Measurements from ENCODE around the gene BICD1.
"Not testable (repeated sequence)": the region's sequence is repeated elsewhere in the genome, so short reads cannot be mapped to it uniquely, and the experiment has no call there.

BICD1 gene

GRCh38 chr12:32248441-32249140, 141.9 kb downstream of the BICD1 start:
- DNase-seq (ENCODE audit: low read depth): no peak

- DNase-seq (ENCODE audit: low read depth): no peak
These were observed 143.1 kb downstream of the BICD1 start for GRCh38 chr12:32249777-32250176.

GRCh38 chr12:32252199-32253073, 145.8 kb downstream of the BICD1 start:
- DNase-seq (ENCODE audit: low read depth): no peak

- DNase-seq (ENCODE audit: low read depth): no peak
These were observed 146.6 kb downstream of the BICD1 start for GRCh38 chr12:32253154-32253790.

- DNase-seq (ENCODE audit: low read depth): no peak
These were observed 147.8 kb downstream of the BICD1 start for GRCh38 chr12:32254260-32254956.

- no peak for DNase-seq (ENCODE audit: low read depth)
These were observed 148.9 kb downstream of the BICD1 start for GRCh38 chr12:32255588-32255987.

GRCh38 chr12:32257695-32258496, 151.2 kb downstream of the BICD1 start:
- DNase-seq (ENCODE audit: low read depth): no peak

GRCh38 chr12:32260696-32261095, 154.0 kb downstream of the BICD1 start:
- no peak for DNase-seq (ENCODE audit: low read depth)

- DNase-seq (ENCODE audit: low read depth): no peak
These were observed 155.0 kb downstream of the BICD1 start for GRCh38 chr12:32261638-32262037.

GRCh38 chr12:32264961-32265360, 158.3 kb downstream of the BICD1 start:
- DNase-seq (ENCODE audit: low read depth): peak; percentile 18

GRCh38 chr12:32265456-32265855, 158.8 kb downstream of the BICD1 start:
- no peak for DNase-seq (ENCODE audit: low read depth)

GRCh38 chr12:32265951-32266350, 159.3 kb downstream of the BICD1 start:
- DNase-seq (ENCODE audit: low read depth): no peak

GRCh38 chr12:32266756-32267155, 160.1 kb downstream of the BICD1 start:
- no peak for DNase-seq (ENCODE audit: low read depth)

- no peak for DNase-seq (ENCODE audit: low read depth)
These were observed 164.4 kb downstream of the BICD1 start for GRCh38 chr12:32270818-32271710.

- DNase-seq (ENCODE audit: low read depth): no peak
These were observed 165.8 kb downstream of the BICD1 start for GRCh38 chr12:32272465-32272864.

- peak; percentile 20 for DNase-seq (ENCODE audit: low read depth)
These were observed 166.4 kb downstream of the BICD1 start for GRCh38 chr12:32273063-32273522.

- DNase-seq (ENCODE audit: low read depth): no peak
These were observed 167.1 kb downstream of the BICD1 start for GRCh38 chr12:32273712-32274111.

GRCh38 chr12:32274665-32275064, 168.0 kb downstream of the BICD1 start:
- peak; percentile 41 for DNase-seq (ENCODE audit: low read depth)

- not testable (repeated sequence) for DNase-seq (ENCODE audit: low read depth)
These were observed 168.9 kb downstream of the BICD1 start for GRCh38 chr12:32275520-32275919.

GRCh38 chr12:32277774-32278173, 171.1 kb downstream of the BICD1 start:
- no peak for DNase-seq (ENCODE audit: low read depth)

Data from fibroblast of gingiva (primary cell).